Measurements from ENCODE around the gene GDPD2.

The GDPD2 gene

GRCh38 chrX:70476166-70476933 is 53.2 kb downstream of the GDPD2 start:
- DNase-seq, result no peak

- no peak for DNase-seq
These were observed 54.0 kb downstream of the GDPD2 start for GRCh38 chrX:70476934-70477733.

- DNase-seq, result no peak
These were observed 54.6 kb downstream of the GDPD2 start for GRCh38 chrX:70477734-70478075.

GRCh38 chrX:70478526-70479245 is 55.6 kb downstream of the GDPD2 start:
- no peak for DNase-seq

GRCh38 chrX:70479247-70479921 is 56.3 kb downstream of the GDPD2 start:
- DNase-seq, result no peak

- no peak for DNase-seq
These were observed 57.0 kb downstream of the GDPD2 start for GRCh38 chrX:70479922-70480659.

- DNase-seq, result no peak
These were observed 57.5 kb downstream of the GDPD2 start for GRCh38 chrX:70480660-70481018.

- no peak for DNase-seq
These were observed 58.6 kb downstream of the GDPD2 start for GRCh38 chrX:70481471-70482270.

- DNase-seq, result no peak
These were observed 59.2 kb downstream of the GDPD2 start for GRCh38 chrX:70482300-70482699.
